ENCODE results near the gene ZNF331. TPM values are rescaled to one million over a fixed set of nuclear protein-coding genes. Genes with fewer than 3 reads are reported as not detected.

Gene ZNF331
- total and polyA plus RNA-seq, 3 donors from 2014 or later, result 26.5 to 36.5 (median 31.4) TPM

DNA sequence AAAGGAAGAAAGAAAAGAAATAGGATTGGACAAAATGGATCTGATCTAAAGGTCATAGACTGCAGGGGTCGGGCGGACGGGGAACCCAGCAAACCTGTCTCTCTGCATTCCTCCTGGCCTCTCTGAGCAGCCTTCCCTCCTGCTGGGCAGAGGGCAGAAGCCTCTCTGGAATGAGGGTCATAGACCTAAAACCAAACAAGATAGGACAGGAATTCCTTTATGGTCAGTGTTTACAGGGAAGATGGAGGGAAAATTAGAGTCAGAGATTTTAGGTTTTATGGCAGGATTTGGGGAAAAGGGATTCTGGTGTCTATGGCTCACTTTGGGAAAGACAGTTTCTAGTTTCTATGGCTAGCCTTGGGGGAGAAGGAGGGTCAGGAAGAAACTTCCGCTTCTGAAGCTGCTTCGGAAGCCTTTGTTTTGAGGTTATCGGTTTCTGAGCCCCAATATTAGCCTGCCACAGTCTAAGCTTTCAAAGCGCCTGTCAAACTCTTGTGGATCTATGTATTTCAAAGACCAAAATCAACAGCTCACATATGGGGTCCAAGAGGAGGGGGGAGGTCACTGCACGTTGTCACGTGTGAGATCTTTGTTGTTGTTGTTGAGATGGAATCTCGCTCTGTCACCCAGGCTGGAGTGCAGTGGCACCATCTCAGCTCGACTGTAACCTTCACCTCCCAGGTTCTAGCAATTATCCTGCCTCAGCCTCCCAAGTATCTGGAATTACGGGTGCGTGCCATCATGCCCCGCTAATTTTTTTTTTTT, 75.0 kb downstream of the ZNF331 start:
- Histone ChIP-seq H3K27ac (no peak overlapping the region), H3K27me3 (no peaks in the 10 kb centered on the region), H3K4me1 (no peaks in the 10 kb centered on the region), H3K4me3 (no peak overlapping the region), H3K36me3 (ENCODE audit: low read depth, missing control alignments) (no peaks in the 10 kb centered on the region), H3K9me3 (no peaks in the 10 kb centered on the region)
- no peak for TF ChIP-seq POLR2A (IDR thresholded peaks at IDR 0.05)
- TF ChIP-seq, protein P1, sequence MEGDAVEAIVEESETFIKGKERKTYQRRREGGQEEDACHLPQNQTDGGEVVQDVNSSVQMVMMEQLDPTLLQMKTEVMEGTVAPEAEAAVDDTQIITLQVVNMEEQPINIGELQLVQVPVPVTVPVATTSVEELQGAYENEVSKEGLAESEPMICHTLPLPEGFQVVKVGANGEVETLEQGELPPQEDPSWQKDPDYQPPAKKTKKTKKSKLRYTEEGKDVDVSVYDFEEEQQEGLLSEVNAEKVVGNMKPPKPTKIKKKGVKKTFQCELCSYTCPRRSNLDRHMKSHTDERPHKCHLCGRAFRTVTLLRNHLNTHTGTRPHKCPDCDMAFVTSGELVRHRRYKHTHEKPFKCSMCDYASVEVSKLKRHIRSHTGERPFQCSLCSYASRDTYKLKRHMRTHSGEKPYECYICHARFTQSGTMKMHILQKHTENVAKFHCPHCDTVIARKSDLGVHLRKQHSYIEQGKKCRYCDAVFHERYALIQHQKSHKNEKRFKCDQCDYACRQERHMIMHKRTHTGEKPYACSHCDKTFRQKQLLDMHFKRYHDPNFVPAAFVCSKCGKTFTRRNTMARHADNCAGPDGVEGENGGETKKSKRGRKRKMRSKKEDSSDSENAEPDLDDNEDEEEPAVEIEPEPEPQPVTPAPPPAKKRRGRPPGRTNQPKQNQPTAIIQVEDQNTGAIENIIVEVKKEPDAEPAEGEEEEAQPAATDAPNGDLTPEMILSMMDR (IDR thresholded peaks at IDR 0.05), result no peak
- DNase-seq, result no peak
- intact Hi-C loops (cut with DNase I; ENCODE audit: low total_unique reads), result no loop called here
- 61 to 73% methylated on average over 14 of the region's 14 CpGs for WGBS, 2 donors

DNA sequence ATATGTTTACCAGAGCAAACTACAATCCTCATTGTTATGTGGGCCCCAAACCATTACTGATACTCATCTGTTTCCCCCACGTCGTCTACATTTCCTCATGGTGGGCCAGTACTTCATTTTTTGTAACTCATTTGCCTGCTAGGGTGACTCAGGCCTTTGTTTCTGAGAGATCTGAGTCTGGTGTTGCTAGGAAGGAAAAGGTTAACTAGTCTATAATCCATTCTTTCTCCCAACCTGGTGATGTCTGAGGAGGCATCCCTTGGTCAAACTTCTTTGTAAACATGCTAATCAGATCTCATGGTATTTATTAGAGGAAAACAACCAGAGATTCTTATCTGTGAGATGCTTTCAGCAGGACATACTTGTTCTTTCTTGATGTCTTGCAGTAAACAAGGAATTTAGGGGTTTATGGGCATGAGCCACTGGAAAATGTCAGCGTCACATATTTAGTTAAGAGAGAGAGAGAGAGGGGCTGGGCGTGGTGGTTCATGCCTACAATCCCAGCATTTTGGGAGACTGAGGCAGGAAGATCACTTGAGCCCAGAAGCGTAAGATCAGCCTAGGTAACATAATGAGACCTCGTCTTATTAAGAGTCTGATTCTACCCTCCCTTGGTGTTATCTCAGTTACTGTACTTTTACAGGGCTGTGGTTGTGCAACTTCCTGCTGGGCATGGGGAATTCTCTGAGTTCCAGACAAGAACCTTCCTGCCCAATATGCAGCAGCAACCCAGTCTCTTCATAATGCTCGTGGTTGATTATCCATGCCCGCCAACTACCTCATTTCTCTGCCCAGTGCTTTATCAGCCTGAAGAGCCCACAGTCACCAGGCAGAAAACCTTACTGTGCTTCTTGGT, 84.2 kb downstream of the ZNF331 start:
- Histone ChIP-seq H3K27ac (no peak overlapping the region), H3K36me3 (ENCODE audit: low read depth, missing control alignments) (no peaks in the 10 kb centered on the region), H3K27me3 (no peaks in the 10 kb centered on the region), H3K4me1 (no peaks in the 10 kb centered on the region), H3K9me3 (no peaks in the 10 kb centered on the region), H3K4me3 (no peak overlapping the region)
- intact Hi-C loops (cut with DNase I; ENCODE audit: low total_unique reads), result no loop called here
- WGBS, 2 donors, result 65 to 70% methylated on average over 8 of the region's 8 CpGs
- TF ChIP-seq, protein P1 (IDR thresholded peaks at IDR 0.05), result no peak
- TF ChIP-seq POLR2A (IDR thresholded peaks at IDR 0.05), result no peak
- DNase-seq, result no peak

DNA sequence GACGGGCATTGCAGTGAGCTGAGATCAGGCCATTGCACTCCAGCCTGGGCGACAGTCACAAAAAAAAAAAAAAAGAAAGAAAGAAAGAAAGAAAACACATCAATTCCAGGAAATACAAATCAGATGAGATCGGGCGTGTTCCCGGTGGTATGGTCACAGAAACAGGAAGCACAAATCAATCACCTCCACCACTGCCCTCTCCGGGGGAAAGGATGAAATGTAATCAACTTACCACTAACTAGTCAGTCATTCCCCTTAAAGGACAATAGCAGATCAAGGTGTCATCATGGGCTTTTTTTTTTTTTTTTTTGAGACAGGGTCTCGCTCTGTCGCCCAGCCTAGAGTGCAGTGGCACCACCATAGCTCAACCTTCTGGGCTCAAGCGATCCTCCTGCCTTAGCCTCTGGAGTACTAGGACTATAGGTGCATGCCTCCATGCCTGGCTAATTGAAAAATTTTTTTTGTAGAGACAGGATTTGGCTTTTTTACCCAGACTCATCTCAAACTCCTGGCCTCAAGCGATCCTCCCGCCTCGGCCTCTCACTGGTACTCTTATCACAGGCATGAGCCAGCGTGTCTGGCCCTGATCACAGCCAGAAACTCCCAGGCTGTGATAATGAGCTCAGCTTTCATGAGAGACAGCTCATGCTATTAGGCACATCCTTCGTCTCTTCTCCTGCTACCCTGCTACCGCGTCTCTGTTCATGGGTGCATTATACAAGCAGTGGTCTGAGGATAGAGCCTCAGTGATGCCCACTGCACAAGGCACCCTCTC, 87.0 kb downstream of the ZNF331 start:
- no peaks in the 10 kb centered on the region for H3K27me3 ChIP-seq
- H3K9me3 ChIP-seq, result no peaks in the 10 kb centered on the region
- WGBS, 2 donors, result 68 to 86% methylated on average over 15 to 16 of the region's 16 CpGs
- intact Hi-C loops (cut with DNase I; ENCODE audit: low total_unique reads), result no loop called here
- DNase-seq, result no peak
- no peaks in the 10 kb centered on the region for H3K4me1 ChIP-seq
- no peak overlapping the region for H3K27ac ChIP-seq
- H3K36me3 ChIP-seq (ENCODE audit: low read depth, missing control alignments), result no peaks in the 10 kb centered on the region
- no peak for TF ChIP-seq POLR2A (IDR thresholded peaks at IDR 0.05)
- TF ChIP-seq, protein P1 (IDR thresholded peaks at IDR 0.05), result no peak
- no peak overlapping the region for H3K4me3 ChIP-seq

DNA sequence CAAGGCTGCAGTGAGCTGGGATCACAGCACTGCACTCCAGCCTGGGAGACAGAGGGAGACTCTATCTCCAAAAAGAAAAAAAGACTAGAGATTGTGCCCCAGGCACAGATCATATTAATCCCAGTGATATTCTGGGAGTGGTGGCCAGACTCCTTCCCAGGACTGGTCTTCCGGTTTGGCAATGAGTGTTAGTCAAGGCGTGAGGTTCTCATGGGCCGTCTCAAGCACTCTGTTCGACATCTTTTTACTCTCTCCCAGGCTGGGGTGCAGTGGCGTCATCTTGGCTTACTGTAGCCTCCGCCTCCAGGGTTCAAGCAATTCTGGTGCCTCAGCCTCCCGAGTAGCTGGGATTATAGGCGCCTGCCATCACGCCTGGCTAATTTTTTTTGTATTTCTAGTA, 88.5 kb downstream of the ZNF331 start:
- TF ChIP-seq POLR2A (IDR thresholded peaks at IDR 0.05), result no peak
- TF ChIP-seq, protein P1 (IDR thresholded peaks at IDR 0.05), result no peak
- Histone ChIP-seq H3K4me3 (no peak overlapping the region), H3K27me3 (no peaks in the 10 kb centered on the region), H3K27ac (no peak overlapping the region), H3K4me1 (no peaks in the 10 kb centered on the region), H3K36me3 (ENCODE audit: low read depth, missing control alignments) (no peaks in the 10 kb centered on the region), H3K9me3 (no peaks in the 10 kb centered on the region)
- 93% methylated on average over 9 of the region's 9 CpGs for WGBS, 2 donors
- intact Hi-C loops (cut with DNase I; ENCODE audit: low total_unique reads), result no loop called here
- no peak for DNase-seq
